ENCODE results near the gene TP73.

DNA sequence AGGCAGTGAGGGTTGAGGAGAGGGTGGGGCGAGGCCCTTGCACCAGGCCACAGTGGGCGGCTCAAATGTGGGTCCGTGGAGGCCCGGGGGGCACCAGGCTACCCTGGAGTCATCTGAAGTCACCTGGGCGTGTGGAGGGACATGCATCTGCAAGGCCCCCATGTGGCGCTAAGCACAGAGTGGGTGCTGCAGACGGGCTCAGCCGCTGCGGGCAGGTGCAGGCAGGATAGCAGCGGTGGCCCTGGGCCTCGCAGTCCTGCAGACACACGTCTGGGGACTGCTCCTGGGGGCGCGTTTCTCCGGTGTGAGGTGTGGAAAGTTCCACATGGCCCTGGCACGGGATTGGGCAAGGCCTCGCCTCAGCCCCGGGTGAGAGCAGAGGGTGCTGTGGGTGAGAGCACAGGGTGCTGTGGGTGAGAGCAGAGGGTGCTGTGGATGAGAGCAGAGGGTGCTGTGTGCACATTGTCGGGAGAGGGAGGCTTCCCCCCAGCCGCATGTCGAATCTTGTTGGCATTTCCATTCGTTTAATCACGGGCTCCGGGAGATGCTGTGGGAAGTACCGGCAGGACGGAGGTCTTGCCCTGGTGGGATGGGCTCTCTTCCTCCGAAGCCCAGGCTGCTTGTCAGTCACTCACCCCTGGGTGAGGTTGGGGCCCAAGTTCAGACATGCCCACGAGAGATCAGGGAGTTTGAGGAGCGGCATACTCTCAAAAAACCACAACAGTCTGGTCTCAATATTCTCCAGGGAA, 46.5 kb downstream of the TP73 start:
- TF ChIP-seq, protein P1, sequence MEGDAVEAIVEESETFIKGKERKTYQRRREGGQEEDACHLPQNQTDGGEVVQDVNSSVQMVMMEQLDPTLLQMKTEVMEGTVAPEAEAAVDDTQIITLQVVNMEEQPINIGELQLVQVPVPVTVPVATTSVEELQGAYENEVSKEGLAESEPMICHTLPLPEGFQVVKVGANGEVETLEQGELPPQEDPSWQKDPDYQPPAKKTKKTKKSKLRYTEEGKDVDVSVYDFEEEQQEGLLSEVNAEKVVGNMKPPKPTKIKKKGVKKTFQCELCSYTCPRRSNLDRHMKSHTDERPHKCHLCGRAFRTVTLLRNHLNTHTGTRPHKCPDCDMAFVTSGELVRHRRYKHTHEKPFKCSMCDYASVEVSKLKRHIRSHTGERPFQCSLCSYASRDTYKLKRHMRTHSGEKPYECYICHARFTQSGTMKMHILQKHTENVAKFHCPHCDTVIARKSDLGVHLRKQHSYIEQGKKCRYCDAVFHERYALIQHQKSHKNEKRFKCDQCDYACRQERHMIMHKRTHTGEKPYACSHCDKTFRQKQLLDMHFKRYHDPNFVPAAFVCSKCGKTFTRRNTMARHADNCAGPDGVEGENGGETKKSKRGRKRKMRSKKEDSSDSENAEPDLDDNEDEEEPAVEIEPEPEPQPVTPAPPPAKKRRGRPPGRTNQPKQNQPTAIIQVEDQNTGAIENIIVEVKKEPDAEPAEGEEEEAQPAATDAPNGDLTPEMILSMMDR (IDR thresholded peaks at IDR 0.05): no peak
- no peak for TF ChIP-seq POLR2A (IDR thresholded peaks at IDR 0.05)

Data from right lobe of liver (tissue), 4 donors.